Coronary artery (tissue), 2 donors: ENCODE measurements around the gene GORASP1.

Experiments used
- DNase-seq: peaks from one replicate; pipeline ENCODE4 v3.0.0-alpha.2; 2017; ENCODE audit warnings: low spot score
- H3K27ac ChIP-seq, 2 donors: fragments of 200-600 bp; sonication (generic); one replicate each; pipeline ENCODE4 v1.5.1; 2016 to 2019
- H3K4me3 ChIP-seq: fragments of 200-600 bp; sonication (generic); 2 replicates; pipeline ENCODE4 v1.5.1; 2016; ENCODE audit warnings: mild to moderate bottlenecking, moderate library complexity
- CTCF ChIP-seq: fragments of 200-600 bp; sonication (generic); IDR thresholded peaks from one replicate; pipeline ENCODE4 v1.5.1; 2019; ENCODE audit warnings: antibody characterized with exemption

GORASP1 gene

GRCh38 chr3:39050029-39050428 lies 57.4 kb downstream of the GORASP1 start:
- DNase-seq, result no peak
- no peak overlapping the region for H3K4me3 ChIP-seq
- TF ChIP-seq CTCF, result no peak
- H3K27ac ChIP-seq, result no peak overlapping the region
